Adrenal gland (tissue), 5 donors: ENCODE results near the gene TPBGL.

Experiments used
- CTCF ChIP-seq, 6 experiments: fragments of 450-650 bp in 4 of 6; fragments of 200-600 bp in 2 of 6; sonication (generic) in 1 of 6; IDR thresholded peaks; 1 replicate in 5 of 6; 2 replicates in 1 of 6; pipeline versions ENCODE4 v1.5.1 to v1.8.0; 2016 to 2021; ENCODE audit warnings: antibody characterized with exemption in 6 of 6, mild to moderate bottlenecking in 2 of 6, moderate library complexity in 1 of 6
- POLR2A ChIP-seq, 2 donors: fragments of 450-650 bp; IDR thresholded peaks; one replicate each; pipeline ENCODE4 v1.6.1; 2017; ENCODE audit warnings: antibody characterized with exemption in 2 of 2, mild to moderate bottlenecking in 2 of 2, moderate library complexity in 1 of 2
- donor health status: DM: no; HTN: no; CAD: no.

- TF ChIP-seq CTCF (IDR thresholded peaks at IDR 0.05) (peak in 1 of 6 experiments; percentile 4), POLR2A (IDR thresholded peaks at IDR 0.05) (no peak)
Measured at GRCh38 chr11:75248924-75249256, 8.3 kb downstream of the TPBGL start.
